ENCODE results near the gene SYTL1. TPM values are rescaled to one million over a fixed set of nuclear protein-coding genes. Genes with fewer than 3 reads are reported as not detected.

Gene SYTL1
- total and polyA plus RNA-seq, 9 of the 15 experiments (the other 6 are each of a cell fraction or from before 2014, with no cell fraction given) = 0.04 to 9.3 (median 1.7) TPM

- no peak for TF ChIP-seq CHD7 (IDR thresholded peaks at IDR 0.05; ENCODE audit: low read depth, low read length)
- TF ChIP-seq, protein P1, sequence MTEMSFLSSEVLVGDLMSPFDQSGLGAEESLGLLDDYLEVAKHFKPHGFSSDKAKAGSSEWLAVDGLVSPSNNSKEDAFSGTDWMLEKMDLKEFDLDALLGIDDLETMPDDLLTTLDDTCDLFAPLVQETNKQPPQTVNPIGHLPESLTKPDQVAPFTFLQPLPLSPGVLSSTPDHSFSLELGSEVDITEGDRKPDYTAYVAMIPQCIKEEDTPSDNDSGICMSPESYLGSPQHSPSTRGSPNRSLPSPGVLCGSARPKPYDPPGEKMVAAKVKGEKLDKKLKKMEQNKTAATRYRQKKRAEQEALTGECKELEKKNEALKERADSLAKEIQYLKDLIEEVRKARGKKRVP (CRISPR knock-in tag; IDR thresholded peaks at IDR 0.05) = peak; percentile 37; the same call in 1 of the 2 replicates
- TF ChIP-seq PTBP1 (IDR thresholded peaks at IDR 0.05; ENCODE audit: low read depth, low read length) = no peak
- TF ChIP-seq CBFA2T3 (IDR thresholded peaks at IDR 0.05) = no peak
- no peak for TF ChIP-seq NFXL1 (CRISPR knock-in tag; IDR thresholded peaks at IDR 0.05)
- no peak for TF ChIP-seq PRPF4 (IDR thresholded peaks at IDR 0.05; ENCODE audit: insufficient read depth, low read depth, low read length, poor library complexity, severe bottlenecking)
- no peak for TF ChIP-seq OTX1 (CRISPR knock-in tag; IDR thresholded peaks at IDR 0.05)
- TF ChIP-seq, protein P2, sequence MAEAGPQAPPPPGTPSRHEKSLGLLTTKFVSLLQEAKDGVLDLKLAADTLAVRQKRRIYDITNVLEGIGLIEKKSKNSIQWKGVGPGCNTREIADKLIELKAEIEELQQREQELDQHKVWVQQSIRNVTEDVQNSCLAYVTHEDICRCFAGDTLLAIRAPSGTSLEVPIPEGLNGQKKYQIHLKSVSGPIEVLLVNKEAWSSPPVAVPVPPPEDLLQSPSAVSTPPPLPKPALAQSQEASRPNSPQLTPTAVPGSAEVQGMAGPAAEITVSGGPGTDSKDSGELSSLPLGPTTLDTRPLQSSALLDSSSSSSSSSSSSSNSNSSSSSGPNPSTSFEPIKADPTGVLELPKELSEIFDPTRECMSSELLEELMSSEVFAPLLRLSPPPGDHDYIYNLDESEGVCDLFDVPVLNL (CRISPR knock-in tag; IDR thresholded peaks at IDR 0.05; ENCODE audit: low read depth) = no peak
- no peak for TF ChIP-seq ZNF274 (IDR thresholded peaks at IDR 0.05; ENCODE audit: borderline replicate concordance, low read depth, low read length)
- no peak for TF ChIP-seq MBD1 (CRISPR knock-in tag; IDR thresholded peaks at IDR 0.05)
- TF ChIP-seq GATAD2A (IDR thresholded peaks at IDR 0.05) = no peak
Observed at GRCh38 chr1:27341525-27342252, at the start of gene SYTL1 (continued).

All from K562 (cell line).